Dendritic cell treated with granulocyte-macrophage colony-stimulating factor and Interleukin-4, amounts not matched to agents 40 ng/mL and 50 ng/mL, for 4 days (primary cell): ENCODE measurements around the gene MFAP4.

Source experiments
- H3K27ac Mint-ChIP-seq: one replicate; pipeline ENCODE4 v1.8.0; 2022; ENCODE audit warnings: mild to moderate bottlenecking, mixed read lengths
- H3K27me3 Mint-ChIP-seq: one replicate; pipeline ENCODE4 v1.8.0; 2022; ENCODE audit warnings: mild to moderate bottlenecking, mixed read lengths
- H3K36me3 Mint-ChIP-seq: one replicate; pipeline ENCODE4 v1.8.0; 2022; ENCODE audit warnings: low read depth, mixed read lengths
- H3K4me1 Mint-ChIP-seq: one replicate; pipeline ENCODE4 v1.8.0; 2022; ENCODE audit warnings: low read depth, mixed read lengths
- H3K4me3 Mint-ChIP-seq: one replicate; pipeline ENCODE4 v1.8.0; 2022; ENCODE audit warnings: mild to moderate bottlenecking, moderate library complexity, mixed read lengths
- H3K9me3 Mint-ChIP-seq: one replicate; pipeline ENCODE4 v1.8.0; 2022; ENCODE audit warnings: mixed read lengths
- intact Hi-C: fragments of 100-400 bp; cut with micrococcal nuclease; formaldehyde crosslinking; loops from one replicate; pipeline ENCODE4 v1.15.0; 2022

Gene MFAP4

DNA sequence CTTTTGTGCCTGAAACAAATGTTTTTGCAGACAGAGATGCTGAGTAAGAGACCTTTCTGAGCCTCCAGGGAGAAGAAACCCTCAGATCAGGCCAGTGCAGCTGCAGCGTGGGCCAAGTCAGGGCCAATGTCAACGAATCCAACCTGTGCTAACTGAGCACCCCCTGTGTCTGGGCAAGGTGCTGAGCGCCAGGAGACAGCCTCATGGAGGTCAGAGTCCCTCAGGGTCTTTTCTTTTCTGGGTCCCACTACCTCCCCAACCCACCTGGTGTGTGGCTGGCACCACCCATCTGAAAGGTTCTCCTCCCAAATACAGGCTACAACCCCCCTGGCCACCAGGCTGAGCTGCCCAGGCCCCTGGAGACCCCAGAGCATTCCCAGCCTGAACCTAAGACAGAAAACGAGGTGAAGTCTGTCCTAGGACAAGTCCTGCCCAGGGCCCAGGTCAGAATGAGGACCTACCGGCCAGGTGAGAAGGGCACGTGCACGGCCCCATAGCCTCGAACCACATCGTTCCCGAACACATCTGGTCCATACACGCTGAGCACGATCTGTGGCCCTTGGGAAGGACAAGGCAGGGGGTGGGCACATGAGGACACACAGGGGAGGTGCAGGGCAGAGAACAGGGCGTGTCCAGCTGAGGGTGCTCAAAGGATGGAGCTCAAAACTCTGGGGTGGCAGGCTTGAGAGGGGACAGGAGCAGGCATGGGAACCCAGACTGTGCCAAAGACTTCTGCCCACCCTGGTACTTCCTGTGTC is 39.5 kb downstream of the MFAP4 start:
- no peaks in the 10 kb centered on the region for H3K9me3 Mint-ChIP-seq
- no peaks in the 10 kb centered on the region for H3K36me3 Mint-ChIP-seq
- intact Hi-C loops: no loop called here
- peaks cover 30% of the 10 kb centered on the region for H3K27me3 Mint-ChIP-seq
- H3K27ac Mint-ChIP-seq: no peak overlapping the region
- no peaks in the 10 kb centered on the region for H3K4me1 Mint-ChIP-seq
- H3K4me3 Mint-ChIP-seq: no peak overlapping the region

DNA sequence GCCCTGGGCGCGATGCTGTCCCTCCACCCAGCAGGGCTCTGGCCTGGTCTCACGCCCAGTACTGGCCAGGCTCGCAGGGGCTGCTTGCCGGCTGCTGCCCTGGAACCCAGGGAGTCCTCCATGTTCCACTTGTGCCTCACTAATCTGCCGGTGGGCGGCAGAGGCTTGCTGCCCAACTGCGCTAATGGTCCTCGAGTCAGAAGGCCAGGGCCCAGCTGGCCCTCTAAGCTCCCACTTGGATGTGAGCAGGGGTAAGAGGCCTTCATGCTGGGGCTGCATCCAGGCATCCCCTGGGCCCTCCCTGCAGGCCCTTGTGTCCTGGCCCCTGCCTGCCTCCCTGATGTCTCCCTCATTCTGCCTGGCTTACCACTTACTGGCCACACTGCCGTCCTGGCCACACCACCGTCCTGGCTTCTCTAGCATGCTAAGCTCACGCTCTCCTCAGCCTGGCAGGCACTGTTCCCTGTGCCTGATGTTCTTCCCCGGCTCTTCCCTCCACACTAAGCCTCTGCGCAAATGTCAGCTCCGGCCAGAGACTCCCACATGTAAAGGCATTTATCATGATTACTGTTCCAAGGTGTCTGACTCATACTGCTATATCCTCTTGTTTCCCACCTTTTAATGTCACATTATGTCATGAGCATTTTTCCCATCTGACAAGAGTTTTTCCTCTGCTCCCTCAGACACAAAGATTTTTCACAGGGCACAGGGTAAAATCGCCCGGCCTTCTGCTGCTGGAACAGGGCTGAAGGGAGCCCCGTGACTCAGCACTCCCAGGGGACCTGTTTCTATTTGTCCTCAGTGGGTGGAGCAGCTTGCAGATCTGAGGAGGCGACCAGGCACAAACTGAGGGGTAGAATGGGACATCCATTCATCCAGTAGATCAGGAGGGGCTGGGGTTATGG is 40.4 kb downstream of the MFAP4 start:
- no peaks in the 10 kb centered on the region for H3K36me3 Mint-ChIP-seq
- no peak overlapping the region for H3K27ac Mint-ChIP-seq
- no peaks in the 10 kb centered on the region for H3K4me1 Mint-ChIP-seq
- no peak overlapping the region for H3K4me3 Mint-ChIP-seq
- peaks cover 31% of the 10 kb centered on the region for H3K27me3 Mint-ChIP-seq
- intact Hi-C loops: no loop called here
- no peaks in the 10 kb centered on the region for H3K9me3 Mint-ChIP-seq

DNA sequence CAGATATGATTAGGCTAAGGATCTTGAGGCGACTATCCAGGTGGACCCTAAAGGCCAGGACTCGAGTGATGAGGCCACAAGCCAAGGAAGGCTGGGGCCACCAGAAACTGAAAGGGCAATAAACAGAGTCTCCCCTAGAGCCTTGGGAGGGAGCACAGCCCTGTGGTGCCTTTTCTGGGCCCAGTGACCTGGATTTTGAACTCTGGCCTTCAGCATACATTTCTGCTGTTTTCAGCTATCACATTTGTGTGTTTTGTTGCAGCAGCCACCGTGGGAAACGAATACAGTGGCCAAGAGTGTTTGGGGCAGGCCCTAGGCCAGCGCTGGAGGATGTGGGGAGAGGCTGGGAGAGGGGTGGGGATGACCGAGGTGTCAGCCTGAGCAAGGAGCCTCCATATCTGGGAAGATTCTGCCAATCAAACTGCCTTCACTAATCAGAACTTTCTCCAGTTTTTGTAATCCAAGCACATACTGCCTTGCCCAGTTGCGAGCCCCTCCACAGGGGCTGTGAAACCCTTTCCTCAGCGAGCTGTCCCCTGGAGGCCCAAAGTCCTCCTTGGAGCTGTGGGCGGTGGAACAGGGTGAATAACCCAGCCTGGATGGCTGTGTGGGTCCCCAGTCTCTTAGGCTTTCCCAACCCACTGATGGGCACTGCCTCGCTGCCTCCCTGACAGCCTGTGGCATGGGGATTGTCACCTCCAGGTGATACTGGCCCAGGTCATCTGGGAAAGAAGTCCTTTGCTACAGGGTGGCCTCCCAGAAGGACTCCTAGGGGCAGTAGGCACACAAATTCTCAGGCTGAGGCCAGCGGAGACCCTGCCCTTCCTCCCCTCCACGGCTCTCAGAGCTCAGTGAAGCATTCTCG is 41.3 kb downstream of the MFAP4 start:
- intact Hi-C loops: no loop called here
- Mint-ChIP-seq H3K27ac (no peak overlapping the region), H3K4me3 (no peak overlapping the region), H3K27me3 (peaks cover 33% of the 10 kb centered on the region), H3K9me3 (no peaks in the 10 kb centered on the region), H3K36me3 (no peaks in the 10 kb centered on the region), H3K4me1 (no peaks in the 10 kb centered on the region)

DNA sequence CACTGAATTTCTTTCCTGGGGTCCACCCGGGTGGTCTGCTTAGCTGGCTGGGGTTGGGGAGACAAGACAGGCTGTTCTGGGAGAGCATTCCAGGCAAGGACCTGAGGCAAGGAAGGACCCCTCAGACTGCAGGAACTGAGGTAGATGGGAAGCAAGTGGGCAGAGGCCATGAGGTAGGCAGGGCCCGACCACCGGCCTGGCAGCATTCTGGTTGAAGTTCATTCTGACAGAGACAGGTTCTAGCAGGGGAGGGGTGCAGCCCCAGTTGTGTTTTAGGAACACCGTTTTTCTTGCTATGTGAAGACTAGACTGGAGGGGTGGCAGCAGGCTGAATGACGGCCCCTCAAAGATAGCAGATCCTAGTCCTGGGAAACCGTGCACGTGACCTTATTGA is 41.9 kb downstream of the MFAP4 start:
- H3K4me1 Mint-ChIP-seq: no peaks in the 10 kb centered on the region
- H3K4me3 Mint-ChIP-seq: no peak overlapping the region
- H3K27me3 Mint-ChIP-seq: peaks cover 31% of the 10 kb centered on the region
- intact Hi-C loops: no loop called here
- no peaks in the 10 kb centered on the region for H3K36me3 Mint-ChIP-seq
- no peaks in the 10 kb centered on the region for H3K9me3 Mint-ChIP-seq
- H3K27ac Mint-ChIP-seq: no peak overlapping the region

DNA sequence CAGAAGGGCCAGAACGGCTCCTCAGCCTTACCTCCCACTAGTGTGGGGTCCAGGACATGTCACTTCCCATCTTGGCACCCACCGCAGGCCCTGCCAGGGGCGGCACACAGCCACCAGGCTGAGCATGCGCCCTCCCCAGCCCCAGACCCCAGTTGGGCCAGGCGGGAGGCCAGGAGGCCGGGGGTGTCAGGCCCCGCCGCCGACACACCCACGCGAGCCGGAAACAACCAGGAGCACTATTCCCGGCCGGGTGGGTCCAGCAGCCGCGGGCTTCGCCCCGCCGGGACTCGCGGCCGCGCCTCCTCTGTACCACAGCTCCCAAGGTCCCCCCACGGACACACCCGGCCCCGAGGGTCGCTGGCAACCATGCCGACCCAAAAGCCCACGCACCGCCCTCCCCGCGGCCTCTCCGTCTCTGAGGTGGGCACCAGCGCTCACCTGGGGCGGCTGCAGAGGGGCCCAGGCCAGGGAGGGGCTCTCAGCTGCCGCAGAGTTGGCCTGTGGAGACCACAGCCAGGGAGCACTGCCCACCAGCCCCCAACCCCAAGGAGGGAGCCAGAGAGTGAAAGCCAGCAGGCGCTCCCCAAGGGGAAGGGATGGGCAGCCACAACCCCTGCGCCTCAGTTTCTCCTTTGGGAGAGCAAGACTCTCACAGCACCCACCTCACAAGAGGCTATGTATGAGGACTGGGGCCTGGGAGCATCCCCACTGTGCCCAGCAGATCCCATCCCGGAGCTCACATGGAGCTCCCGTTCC is 42.5 kb downstream of the MFAP4 start:
- no peak overlapping the region for H3K4me3 Mint-ChIP-seq
- no peaks in the 10 kb centered on the region for H3K36me3 Mint-ChIP-seq
- no peak overlapping the region for H3K27ac Mint-ChIP-seq
- H3K4me1 Mint-ChIP-seq: no peaks in the 10 kb centered on the region
- no peaks in the 10 kb centered on the region for H3K9me3 Mint-ChIP-seq
- intact Hi-C loops: no loop called here
- peaks cover 32% of the 10 kb centered on the region for H3K27me3 Mint-ChIP-seq

GRCh38 chr17:19343671-19344151 is 43.3 kb downstream of the MFAP4 start:
- intact Hi-C loops: no loop called here

DNA sequence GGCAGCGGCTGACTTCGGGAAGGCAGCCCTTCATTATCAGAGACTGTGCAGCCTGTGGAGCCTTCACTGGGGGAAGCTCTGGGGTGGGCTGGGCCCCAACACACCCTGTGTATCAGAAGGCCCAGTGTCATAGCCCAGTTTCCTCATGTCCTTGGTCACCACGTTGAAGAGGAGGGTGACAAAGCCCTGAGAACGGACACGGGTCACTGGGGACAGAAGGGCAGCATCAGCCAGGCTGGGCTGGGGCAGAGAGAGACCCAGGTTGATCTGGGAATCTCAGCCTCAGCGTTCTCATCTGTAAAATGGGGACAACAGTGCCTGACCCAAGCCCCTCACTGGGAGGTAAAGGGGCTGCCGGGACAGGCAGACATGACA is 43.7 kb downstream of the MFAP4 start:
- peaks cover 38% of the 10 kb centered on the region for H3K27me3 Mint-ChIP-seq
- H3K27ac Mint-ChIP-seq: no peak overlapping the region
- H3K4me1 Mint-ChIP-seq: no peaks in the 10 kb centered on the region
- H3K9me3 Mint-ChIP-seq: no peaks in the 10 kb centered on the region
- no peaks in the 10 kb centered on the region for H3K36me3 Mint-ChIP-seq
- intact Hi-C loops: no loop called here
- H3K4me3 Mint-ChIP-seq: no peak overlapping the region

More at GRCh38 chr17:19343671-19344151, 43.3 kb downstream of the MFAP4 start:
- no peaks in the 10 kb centered on the region for H3K9me3 Mint-ChIP-seq
- H3K36me3 Mint-ChIP-seq: no peaks in the 10 kb centered on the region
- no peak overlapping the region for H3K27ac Mint-ChIP-seq
- no peak overlapping the region for H3K4me3 Mint-ChIP-seq
- no peaks in the 10 kb centered on the region for H3K4me1 Mint-ChIP-seq
- H3K27me3 Mint-ChIP-seq: peaks cover 35% of the 10 kb centered on the region

DNA sequence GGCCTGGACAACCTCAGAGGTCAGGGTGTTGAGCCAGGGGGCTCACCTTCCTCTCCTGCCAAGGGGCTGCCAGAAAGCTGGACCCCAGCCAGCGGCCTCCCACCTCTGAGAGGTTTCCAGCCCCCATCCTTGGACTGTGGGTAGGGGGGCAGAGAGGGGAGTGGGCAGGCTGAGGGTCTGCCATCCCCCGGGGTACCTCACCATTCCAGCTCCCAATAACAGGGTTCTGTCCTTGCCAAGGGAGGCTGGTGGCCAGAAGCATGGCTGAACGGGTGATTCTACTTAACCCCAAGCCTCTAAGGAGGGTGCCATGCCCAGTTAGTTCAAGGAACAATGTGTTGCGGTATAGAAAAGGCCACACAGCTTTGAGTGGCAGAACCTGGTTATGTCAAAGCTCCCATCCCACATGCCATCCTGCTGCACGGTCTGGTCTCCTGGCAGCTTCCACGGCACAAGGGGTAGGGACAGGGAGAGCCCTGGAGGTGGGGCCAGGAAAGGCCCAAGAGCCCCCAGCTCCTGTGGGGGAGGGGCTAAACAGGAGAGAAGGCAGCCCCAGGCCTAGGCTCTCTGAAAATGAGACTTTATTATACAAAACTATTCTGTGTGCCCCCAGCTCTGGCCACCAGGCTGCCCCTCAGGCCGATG is 44.3 kb downstream of the MFAP4 start:
- no peak overlapping the region for H3K27ac Mint-ChIP-seq
- peaks cover 40% of the 10 kb centered on the region for H3K27me3 Mint-ChIP-seq
- no peak overlapping the region for H3K4me3 Mint-ChIP-seq
- no peaks in the 10 kb centered on the region for H3K36me3 Mint-ChIP-seq
- intact Hi-C loops: no loop called here
- H3K4me1 Mint-ChIP-seq: no peaks in the 10 kb centered on the region
- H3K9me3 Mint-ChIP-seq: no peaks in the 10 kb centered on the region

- no peaks in the 10 kb centered on the region for H3K4me1 Mint-ChIP-seq
- no peak overlapping the region for H3K4me3 Mint-ChIP-seq
- no peak overlapping the region for H3K27ac Mint-ChIP-seq
- H3K27me3 Mint-ChIP-seq: peaks cover 47% of the 10 kb centered on the region
- no peaks in the 10 kb centered on the region for H3K36me3 Mint-ChIP-seq
- no peaks in the 10 kb centered on the region for H3K9me3 Mint-ChIP-seq
- intact Hi-C loops: no loop called here
Measured at GRCh38 chr17:19341641-19342610, 45.1 kb downstream of the MFAP4 start.

DNA sequence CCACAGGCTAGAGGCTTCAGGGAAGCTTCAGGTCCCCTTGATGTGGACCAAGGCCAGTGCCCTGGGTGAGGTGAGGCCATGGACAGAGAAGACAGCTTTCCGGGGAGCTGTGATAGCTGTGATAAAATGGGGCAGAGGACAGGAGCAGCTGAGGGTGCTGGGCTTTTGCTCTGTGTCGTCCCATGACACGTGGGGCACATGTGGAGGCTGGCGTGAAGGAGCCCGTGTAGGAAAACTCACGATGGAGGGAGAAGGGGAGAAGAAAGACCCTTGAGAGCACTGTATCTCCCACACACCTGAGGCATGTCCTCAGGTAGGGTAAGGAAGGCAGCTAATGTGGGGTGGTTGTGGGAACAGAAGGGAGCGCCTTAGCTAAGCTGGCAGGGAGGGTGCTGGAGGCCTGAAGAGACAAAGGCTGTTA is 45.8 kb downstream of the MFAP4 start:
- Mint-ChIP-seq H3K4me1 (no peaks in the 10 kb centered on the region), H3K27ac (no peak overlapping the region), H3K9me3 (no peaks in the 10 kb centered on the region), H3K36me3 (no peaks in the 10 kb centered on the region), H3K27me3 (peaks cover 49% of the 10 kb centered on the region), H3K4me3 (no peak overlapping the region)
- intact Hi-C loops: no loop called here

DNA sequence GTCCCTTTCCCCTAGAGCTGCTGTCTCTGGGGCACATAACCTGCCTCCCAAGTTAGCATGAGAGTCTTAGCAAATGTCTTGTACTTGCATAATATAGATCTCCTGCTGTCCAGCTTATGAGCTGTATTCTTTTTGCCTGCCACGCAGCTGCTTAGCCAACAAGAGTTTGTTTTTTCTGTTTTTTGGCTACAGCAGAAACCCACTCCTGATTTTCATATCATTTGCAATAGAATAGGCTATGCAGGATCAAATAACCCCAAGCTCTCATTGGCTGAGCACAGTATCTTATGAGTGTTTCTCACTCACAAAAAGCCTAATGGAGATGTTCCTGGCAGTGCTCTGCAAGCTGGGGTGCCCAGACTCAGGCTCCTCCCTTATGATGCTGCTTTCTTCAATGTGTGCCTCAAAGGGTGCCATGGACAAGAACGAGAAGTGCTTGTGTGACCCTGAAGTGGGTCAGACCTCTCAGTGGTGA is 47.6 kb downstream of the MFAP4 start:
- Mint-ChIP-seq H3K27me3 (peaks cover 57% of the 10 kb centered on the region), H3K4me1 (no peaks in the 10 kb centered on the region), H3K36me3 (peaks cover 7% of the 10 kb centered on the region), H3K4me3 (no peak overlapping the region), H3K9me3 (no peaks in the 10 kb centered on the region), H3K27ac (no peak overlapping the region)
- intact Hi-C loops: no loop called here
